GM19239 (cell line): ENCODE results near the gene ARHGEF37.
"Not testable (repeated sequence)": the region's sequence is repeated elsewhere in the genome, so short reads cannot be mapped to it uniquely, and the experiment has no call there.

Source experiments
- DNase-seq: peaks from one replicate; pipeline ENCODE4 v3.0.0; 2011; ENCODE audit warnings: low spot score; ENCODE audit not compliant: insufficient read length
- FAIRE-seq: peaks from 2 replicates; lab custom pipeline; 2011; peaks lifted over from hg19 to GRCh38; lab: Jason Lieb, UNC

Gene ARHGEF37

DNA sequence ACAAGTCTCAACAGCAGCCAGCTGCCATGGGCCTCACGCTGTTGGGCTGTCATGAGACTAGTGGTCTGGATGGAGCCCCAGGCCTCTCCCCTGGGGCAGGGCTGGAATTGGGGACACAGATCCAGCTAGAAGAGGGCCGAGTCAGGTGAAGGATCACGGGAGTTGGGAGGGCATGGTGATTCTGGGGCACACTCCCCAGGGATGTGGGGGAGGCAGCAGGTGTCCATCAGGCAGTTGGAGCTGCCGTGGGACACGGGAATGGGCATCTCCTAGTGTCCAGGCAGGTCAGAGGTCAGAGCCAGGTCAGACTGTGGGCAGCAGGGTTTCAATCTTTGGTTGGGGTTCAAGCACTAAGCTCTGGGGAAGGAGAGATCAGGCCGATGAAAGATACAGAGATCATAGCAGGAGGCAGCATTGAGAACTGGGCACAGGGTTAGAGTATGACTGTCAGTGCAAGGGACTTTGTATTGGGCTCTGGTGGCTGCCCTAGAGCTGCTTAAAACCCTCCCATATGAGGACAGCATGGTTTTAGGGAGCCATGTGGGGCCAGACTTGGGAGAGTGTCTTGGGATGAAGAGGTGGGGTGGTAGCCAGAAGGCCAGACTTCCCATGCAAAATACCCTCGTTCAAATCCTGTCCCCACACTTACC, 59.2 kb downstream of the ARHGEF37 start:
- no peak for FAIRE-seq

DNA sequence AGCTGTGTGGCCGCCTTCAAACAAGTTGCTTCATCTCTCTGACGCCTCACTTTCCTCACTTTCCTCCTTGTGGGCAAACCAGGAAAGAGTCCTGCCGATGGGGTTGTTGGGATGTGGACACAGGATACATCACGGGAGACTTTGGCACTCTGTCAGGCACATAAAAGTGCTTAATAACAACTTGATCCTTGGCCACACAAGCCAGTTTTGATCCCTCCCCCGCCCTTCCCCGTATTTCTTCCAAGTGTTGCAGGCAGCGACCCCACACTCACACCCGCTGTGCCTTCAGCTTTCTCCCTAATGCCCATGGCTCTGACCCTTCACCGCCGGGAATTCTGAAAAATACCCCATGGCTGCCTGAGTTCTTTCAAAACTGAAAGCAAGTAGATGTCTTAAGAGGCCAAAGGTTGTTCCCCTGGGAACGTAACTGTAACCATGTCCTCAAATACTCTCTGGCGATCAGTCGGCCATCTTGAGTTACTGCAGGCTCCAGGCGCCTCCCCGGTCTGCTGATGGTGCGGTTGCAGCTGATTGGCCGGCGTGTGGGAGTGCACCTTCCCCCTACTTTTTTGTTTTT, 59.8 kb downstream of the ARHGEF37 start:
- DNase-seq (no peak), FAIRE-seq (no peak)

More for the DNA sequence above, 59.2 kb downstream of the ARHGEF37 start:
- no peak for DNase-seq

DNA sequence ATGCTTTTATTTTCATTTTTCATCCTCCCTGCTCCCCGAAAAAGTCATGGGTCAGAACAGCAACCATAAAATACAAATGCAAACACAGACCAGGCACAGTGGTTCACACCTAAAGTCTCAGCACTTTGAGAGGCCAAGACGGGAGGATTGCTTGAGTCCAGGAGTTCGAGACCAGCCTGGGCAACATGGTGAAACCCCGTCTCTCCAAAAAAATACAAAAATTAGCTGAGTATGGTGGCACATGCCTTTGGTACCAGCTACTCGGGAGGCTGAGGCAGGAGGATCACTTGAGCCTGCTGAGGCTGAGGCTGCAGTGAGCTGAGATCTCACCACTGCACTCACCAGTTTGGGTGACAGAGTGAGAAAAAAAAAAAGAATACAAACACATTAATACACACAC, 60.3 kb downstream of the ARHGEF37 start:
- DNase-seq (no peak), FAIRE-seq (no peak)

DNA sequence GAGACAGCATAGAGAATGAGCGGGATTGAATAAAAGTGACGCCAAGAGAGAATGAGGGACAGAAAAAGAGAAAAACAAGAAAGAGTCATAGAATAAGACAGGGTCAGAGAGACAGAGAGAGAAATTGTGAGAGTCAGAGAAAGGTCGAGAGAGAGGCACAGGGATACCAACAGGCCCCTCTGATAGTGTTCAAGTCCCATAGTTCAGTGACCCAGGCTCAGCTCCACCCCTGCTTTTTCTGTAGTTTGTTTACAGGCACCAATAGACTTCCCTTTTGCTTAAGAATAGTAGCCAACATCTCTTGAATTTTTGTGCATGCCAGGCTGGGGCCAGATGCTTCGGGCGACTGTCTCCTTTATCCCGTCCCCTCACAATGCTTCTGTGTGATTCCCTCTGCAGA, 62.5 kb downstream of the ARHGEF37 start:
- no peak for DNase-seq
- no peak for FAIRE-seq

DNA sequence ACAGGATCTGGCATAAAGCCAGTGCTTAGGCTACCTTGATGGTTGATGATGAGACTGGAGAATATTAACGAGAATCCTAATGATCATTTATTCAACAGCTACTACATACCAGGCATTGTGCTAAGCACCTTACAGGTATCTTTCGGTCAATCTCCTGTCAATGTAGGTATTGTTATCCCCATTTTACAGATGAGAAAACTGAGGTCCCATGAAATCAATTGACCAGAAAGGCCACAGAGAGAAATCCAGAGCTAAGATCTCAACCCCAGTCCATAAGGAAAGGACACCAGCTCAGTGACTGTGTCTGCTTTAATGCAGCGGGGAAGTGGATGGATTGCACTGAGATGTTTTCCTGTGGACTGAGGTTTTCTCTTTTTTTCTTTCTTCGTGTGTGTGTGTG, 63.3 kb downstream of the ARHGEF37 start:
- DNase-seq (no peak), FAIRE-seq (no peak)

DNA sequence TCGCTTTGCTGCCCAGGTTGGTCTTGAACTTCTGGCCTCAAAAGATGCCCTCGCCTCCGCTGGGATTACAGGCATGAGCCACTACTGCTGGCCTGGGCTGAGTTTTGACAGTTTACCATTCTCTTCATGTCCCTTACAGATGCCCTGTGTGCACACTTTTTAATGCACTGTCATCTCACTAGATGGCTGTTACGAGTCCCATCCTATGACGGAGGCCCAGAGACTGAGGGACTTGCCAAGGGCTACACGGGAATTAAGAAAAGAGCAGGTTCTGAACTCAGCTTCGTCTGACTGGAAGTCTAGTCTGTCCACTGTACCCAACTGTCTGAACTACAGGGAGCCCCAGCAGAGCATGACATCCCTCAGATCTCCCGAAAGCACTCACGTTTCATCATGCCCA, 63.9 kb downstream of the ARHGEF37 start:
- FAIRE-seq, result no peak
- DNase-seq, result no peak

DNA sequence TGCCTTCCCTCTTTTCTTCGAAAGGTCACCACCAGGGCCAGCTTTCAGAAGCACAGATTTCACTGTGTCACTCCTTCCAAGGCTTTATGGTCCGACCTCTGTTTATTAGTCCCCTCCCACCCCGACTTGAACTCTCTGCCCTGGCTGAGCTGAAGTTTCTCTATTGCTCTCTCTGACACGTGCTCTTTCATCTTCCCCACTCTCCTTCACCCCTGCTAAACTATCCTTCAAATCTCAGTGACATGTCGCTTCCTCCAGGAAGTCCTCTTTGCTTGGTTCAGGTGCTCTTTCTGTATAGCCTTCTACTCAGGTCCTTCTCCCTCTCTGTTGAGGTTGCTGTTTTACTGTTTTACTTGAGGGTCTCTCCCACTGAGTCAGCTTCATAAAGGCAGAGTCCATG, 64.4 kb downstream of the ARHGEF37 start:
- FAIRE-seq, result no peak

DNA sequence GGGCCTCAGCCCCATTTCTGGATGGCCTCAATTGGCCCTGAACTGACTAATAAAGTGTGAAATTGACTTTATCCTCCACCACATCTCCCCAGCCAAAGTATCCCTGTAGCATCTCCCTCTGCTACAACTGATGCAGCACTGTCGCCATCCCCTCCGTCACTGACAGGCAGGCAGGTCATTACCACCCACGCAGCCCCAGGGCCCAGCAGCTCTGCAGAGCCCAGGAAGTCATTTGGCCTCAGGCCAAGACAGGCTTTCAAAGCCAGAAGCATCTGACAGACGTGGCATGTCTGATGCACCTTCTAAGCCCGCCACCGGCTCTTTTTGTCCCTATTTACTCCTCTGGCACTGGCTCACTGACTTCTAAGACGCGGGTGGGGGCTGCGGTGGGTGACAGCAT, 65.3 kb downstream of the ARHGEF37 start:
- no peak for DNase-seq

More for the DNA sequence above, 64.4 kb downstream of the ARHGEF37 start:
- DNase-seq, result no peak

DNA sequence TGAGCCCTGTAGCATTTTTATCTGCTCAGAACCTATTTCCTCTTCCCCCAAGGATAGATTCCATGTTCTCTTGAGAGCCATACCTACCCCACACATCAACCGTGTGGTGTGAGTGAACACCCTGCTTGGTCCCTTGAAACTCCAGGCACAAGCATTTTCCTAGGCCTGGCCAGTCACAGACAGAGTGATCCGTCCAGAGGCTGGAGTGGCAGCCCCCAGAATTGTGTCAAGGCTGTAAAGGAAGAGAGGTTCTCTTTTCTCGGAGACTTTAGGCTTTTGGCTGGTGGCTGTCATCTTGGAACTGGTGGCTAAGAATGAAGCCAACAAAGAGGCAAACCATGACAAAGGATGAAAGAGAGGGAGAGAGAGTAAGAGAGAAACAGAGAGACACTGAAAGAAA, 66.0 kb downstream of the ARHGEF37 start:
- FAIRE-seq (no peak), DNase-seq (no peak)

More for the DNA sequence above, 65.3 kb downstream of the ARHGEF37 start:
- no peak for FAIRE-seq

DNA sequence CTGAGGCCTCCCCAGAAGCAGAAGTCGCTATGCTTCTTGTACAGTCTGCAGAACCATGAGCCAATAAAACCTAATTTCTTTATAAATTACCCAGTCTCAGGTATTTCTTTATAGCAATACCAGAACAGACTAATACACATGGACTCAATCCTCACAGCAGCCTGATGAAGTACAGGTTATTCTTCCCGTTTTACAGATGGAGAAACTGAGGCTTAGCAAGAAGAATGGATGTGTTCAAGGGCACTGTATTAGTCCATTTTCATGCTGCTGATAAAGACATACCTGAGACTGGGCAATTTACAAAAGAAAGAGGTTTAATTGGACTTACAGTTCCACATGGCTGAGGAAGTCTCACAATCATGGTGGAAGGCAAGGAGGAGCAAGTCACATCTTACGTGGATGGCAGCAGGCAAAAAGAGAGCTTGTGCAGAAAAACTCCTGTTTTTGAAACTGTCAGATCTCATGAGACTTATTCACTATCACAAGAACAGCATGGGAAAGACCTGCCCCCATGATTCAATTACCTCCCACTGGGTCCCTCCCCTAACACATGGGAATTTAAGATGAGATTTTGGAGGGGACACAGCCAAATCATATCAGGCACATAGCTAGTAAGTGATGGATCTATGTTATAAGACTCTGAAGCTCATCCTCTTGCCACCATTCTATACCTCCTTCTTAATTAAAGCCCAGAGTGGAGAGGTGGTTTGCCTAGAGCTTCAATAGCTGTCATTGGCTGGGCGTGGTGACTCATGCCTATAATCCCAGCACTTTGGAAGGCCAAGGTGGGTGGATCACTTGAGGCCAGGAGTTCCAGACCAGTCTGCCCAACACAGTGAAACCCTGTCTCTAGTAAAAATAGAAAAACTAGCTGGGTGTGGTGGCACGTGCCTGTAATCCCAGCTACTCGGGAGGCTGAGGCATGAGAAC, 67.4 kb downstream of the ARHGEF37 start:
- FAIRE-seq, DNase-seq: not testable (repeated sequence)

DNA sequence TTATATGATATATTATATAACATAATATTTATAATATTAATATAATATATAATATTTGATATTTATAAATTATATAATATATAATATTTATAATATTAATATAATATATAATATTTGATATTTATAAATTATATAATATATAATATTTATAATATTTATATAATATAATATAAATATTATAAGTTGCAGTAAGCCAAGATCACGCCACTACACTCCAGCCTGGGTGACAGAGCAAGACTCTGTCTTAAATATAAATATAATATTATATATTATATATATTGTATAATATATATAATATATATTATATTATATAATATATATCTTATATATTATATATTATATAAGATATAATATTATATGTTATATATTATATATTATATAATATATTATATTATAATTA, 68.4 kb downstream of the ARHGEF37 start:
- FAIRE-seq, result not testable (repeated sequence)

DNA sequence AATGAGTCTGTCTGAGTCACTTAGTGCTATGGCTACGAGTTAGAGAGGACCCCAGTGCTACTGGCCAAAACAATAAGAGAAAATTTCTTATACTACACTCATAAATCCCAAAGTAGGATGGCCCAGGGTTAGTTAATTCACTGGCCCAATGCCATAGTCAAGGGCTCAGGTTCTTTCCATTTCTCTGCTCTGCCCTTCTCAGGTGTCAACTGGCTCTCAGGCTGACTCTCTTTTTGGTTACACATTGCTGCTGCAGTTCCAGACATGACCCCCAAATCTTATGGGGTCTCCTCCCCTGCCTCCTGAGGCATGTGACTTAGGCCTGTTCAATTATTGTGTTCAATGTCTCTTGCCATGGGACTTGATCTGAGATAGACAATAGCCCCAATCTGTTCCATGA, 70.4 kb downstream of the ARHGEF37 start:
- DNase-seq, result no peak
- no peak for FAIRE-seq

More for the DNA sequence above, 68.4 kb downstream of the ARHGEF37 start:
- DNase-seq, result not testable (repeated sequence)

DNA sequence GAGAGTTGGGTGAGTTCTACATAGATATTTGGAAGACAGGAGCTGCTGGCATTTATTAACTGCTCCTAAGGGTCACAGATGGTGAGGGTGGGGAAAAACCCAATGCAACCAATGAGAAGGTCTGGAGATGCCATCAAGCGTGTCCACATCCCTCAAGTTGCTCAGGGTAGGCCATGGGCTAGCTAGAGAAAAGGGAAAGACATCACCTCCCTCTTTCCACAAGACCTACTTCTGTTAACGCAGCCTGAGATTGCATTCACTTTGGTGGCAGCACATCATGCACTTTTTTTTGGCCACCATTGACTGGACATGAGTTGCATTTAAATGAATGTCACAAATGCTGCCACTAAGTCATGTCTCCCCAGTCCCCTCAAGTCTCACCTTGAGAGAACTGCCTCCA, 71.4 kb downstream of the ARHGEF37 start:
- DNase-seq (no peak), FAIRE-seq (no peak)

DNA sequence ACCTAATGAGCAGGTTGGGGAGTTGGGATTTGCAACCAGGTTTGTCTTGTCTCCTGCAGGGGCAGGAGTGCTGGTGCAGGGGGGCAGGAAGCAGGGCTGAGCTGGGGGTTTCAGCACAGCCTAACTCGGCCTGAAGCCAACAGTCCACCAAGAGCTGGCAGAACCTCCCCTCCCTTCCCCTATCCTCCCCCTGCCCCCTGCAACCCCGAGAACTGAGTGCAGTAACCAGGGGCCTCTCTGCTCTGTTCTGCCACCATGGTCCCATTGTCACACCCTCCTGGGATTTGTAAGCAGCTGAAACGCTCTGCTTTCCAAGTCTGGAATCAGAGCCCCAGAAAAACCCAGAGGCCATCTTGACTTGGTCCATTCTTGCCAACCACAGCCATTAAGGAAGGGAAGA, 72.9 kb downstream of the ARHGEF37 start:
- FAIRE-seq, result no peak
- DNase-seq, result no peak

DNA sequence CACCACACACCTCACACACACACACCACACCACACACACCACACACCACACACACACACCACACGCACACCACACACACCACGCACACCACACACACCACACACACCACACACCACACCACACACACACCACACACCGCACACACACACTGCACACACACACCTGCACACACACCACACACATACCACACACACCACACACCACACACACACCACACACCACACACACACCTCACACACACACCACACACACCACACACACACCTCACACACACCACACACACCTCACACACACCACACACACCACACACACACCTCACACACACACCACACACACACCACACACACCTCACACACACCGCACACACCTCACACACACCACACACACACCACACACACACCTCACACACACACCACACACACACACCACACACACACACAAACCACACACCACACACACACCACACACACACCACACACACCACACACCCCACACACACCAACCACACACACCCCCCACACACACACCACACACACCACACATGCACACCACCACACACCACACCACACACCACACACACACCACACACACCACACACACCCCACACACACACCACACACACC, 73.7 kb downstream of the ARHGEF37 start:
- no peak for FAIRE-seq

DNA sequence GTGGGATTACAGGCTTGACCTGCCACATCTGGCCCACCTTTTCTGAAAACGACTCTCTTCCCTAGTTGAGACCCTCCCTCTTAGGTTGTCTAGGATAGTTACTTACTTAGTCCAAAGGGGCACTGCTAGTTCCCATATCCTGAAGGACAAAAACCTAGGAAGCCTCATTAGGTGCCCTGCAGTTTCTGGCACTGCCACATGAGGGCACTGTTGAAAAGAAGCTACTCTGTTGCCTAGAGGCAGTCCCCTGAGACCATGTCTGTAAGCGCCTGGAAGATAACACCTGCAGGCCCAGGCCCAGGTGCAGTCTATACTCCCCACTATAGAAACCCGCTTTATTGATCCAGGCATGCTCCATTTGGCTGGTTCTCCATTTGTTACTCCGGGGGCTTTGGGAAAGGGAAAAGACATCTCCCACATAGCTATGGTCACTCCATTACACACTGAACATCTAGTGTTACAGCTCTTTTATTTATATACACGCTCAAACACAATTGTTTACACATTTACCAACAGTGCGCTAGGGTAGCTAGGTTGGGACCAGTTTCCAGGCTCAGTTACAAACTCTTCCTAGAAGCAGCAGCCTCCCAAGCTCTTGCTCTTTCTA, 75.4 kb downstream of the ARHGEF37 start:
- no peak for FAIRE-seq
- no peak for DNase-seq

More for the DNA sequence above, 73.7 kb downstream of the ARHGEF37 start:
- DNase-seq, result no peak

DNA sequence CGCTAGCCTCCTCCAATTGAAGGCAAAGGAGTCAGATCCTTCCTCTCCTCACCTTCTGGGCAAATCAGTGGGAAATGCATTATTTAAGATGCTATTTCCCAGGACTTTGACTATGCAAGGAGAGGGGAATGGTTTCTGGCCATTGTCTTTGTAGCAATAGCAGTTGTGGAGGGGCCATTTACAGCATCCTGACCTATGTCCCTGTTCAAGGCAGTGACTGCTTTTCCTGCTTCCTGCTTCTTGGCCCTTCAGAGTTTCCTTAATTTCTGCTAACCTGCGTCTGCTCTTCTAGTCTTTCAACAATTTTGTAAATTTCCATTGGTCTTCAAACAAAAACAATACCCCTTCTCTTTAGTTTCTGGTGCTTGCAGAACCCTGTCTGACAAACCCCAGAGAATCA, 76.0 kb downstream of the ARHGEF37 start:
- no peak for FAIRE-seq
- no peak for DNase-seq

DNA sequence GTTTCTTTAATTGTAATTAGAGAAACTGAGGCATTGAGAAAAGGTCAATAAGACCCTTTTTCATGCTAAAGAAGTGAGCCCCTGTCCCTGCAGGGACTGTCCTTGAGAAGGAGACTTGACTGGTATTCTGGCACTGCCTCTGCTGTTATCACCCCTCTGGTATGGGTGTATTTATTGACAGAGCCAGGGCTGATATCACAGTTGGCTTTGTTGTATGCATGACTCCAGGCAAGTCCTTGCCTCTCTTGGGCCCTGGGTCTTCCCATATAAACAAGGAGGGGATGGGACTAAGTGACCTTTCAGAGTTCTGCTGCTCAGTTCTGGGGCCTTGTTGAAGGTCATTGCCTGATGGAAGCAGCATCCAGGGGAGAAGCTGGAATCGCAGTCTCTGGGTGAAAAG, 77.0 kb downstream of the ARHGEF37 start:
- DNase-seq, result no peak
- no peak for FAIRE-seq

DNA sequence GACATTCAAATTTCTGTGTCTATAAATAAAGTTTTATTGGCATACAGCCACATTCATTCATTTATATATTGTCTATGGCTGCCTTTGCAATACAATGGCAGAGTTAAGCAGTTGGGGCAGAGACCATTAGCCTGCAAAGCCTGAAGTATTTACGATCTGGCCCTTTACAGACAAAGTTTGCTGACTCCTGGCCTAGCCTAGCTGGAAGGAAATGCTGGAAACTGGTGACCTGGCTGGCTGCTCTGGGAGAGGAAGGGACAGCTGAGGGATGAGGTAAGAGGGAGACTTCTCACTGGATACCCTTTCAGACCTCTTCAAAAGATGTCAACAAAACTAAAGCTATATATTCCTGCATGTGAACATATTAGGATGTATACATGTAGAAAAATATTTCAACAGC, 82.8 kb downstream of the ARHGEF37 start:
- DNase-seq, result no peak
- FAIRE-seq, result no peak
